Amygdala (tissue), 56 donors: ENCODE data around the gene EFTUD2.

ENCODE experiments used
- DNase-seq, 56 donors: peaks; one replicate each; lab custom pipeline; 2025; lab: John Stamatoyannopoulos, UW

Gene EFTUD2

GRCh38 chr17:44862278-44862914, 36.8 kb downstream of the EFTUD2 start:
- DNase-seq, result no peak

- no peak for DNase-seq
Observed at GRCh38 chr17:44859701-44860100, 39.5 kb downstream of the EFTUD2 start.

DNA sequence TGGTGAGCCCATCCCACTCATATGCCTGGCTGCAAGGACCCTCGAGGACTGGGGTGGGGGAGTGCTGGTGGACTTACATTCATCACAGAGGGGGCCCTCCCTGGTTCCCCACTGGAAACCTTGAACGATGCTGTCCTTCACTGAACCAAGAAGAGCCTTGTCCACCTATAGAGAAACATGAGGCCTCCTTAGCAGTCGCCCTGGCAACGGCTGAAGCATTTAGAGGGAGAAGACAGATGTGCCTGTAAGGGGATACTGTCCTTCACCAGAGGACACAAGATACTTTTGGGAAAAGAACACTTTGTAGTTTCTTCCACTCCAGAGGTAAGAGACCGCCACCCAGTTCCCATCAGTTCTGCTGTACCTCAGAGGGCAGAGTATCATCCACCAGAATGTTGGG, 45.1 kb downstream of the EFTUD2 start:
- no peak for DNase-seq

- DNase-seq, result no peak
Observed at GRCh38 chr17:44850612-44851011, 48.6 kb downstream of the EFTUD2 start.

- no peak for DNase-seq
Observed at GRCh38 chr17:44850025-44850424, 49.2 kb downstream of the EFTUD2 start.

- no peak for DNase-seq
Observed at GRCh38 chr17:44848961-44849489, 50.2 kb downstream of the EFTUD2 start.

DNA sequence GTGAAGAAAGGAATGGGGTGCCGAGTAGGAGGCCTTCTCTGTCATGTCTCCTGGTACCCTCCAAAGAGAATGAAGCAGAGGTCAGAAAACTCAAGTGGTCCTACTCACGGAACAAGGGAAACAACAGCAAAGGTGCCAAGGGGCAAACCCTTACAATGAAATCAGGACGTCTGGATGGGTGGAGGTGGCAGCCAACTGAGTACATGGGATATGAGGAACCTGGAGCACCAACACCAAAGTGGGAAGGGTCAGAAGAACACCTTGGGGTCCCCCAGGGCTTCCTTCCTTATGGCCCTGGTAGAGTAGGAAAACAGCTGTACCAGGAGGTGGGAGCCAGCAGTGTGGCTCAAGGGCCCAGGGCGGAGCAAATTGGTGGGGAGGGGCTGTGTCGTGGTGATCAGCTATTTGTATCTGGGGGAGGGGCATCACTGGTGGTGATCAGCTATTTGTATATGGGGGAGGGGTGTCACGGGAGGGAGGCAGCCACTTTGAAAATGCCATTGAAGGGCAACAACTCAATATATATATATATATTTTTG, 50.9 kb downstream of the EFTUD2 start:
- no peak for DNase-seq

DNA sequence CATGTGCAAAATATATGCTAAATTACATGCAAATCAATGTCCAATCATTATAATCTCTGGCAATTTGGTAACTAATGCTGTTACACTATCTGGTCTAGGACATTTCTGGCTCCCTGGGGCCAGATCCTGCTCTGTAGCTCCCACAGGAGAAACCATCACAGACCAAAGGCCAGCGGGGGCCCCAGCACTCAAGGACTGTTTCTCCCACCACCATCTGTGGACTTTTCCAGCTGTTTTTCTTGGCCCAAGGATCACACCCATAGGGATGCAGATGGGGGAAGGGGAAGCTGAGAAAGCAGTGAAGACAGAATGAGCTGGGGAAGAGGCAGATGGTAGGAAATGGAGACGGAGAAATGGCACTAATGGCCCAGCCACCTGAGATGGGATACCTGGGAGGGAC, 51.7 kb downstream of the EFTUD2 start, which contains the start of gene HIGD1B:
HIGD1B (plus strand) TSS at position 298 of the 400 bp plus-strand sequence. CDS start 270 bp downstream, outside the sequence.
- no peak for DNase-seq

GRCh38 chr17:44846206-44846605, 53.0 kb downstream of the EFTUD2 start:
- no peak for DNase-seq

DNA sequence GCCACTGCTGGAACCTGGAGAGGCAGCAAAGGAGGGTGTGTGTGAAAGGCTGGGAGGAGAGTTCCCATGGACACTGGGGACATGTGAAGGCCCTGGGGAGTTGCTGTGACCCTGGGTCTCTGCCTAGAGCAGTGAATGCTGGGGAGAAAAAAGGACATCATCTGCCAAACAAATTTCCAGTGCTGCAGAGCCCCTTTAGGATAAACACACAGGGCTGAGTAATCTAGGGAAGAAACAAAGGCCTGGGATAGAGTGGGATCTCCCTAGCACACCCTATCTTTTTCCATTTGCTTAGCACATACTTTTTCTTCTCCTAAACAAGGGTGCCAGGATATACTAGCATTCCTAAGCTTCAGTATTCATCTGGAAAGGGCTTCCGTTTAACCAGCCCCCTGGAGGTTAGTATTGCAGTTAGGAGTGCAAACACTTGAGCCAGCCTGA, 54.8 kb downstream of the EFTUD2 start:
- DNase-seq, result no peak

GRCh38 chr17:44842748-44843147, 56.5 kb downstream of the EFTUD2 start:
- no peak for DNase-seq

DNA sequence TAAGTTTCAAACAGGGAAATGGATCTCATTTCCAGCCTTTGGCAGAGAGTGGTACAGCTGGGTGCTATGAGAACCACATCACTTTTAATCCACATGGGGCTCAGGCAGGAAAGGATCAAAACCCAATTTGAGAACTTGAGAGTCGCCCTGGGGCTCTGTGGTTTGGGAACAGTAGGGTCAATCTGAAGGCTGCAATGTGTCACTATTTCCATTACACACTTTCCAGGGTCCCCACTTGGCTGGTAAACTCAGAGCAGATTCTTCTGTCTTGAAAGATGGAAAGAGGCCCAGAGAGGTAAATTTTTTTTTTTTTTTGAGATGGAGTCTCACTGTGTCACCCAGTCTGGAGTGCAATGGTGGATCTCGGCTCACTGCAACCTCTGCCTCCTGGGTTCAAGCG, 58.3 kb downstream of the EFTUD2 start:
- no peak for DNase-seq

- no peak for DNase-seq
Observed at GRCh38 chr17:44840274-44840673, 59.0 kb downstream of the EFTUD2 start.

DNA sequence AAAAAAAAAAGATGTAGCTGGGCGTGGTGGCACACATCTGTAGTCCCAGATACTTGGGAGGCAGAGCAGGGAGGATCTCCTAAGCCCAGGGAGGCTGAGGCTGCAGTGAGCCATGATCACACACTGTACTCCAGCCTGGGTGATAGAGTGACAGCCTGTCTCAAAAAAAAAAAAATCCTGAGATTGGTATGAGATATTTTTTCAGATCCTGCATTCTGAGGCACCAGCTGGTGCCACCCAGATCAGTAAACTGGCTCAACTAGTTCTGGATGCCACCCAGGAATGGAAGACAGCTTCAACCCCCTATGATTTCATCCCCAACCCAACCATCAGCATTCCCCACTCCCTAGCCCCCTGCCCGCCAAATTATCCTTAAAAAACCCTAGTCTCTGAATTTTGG, 62.0 kb downstream of the EFTUD2 start:
- DNase-seq, result no peak

DNA sequence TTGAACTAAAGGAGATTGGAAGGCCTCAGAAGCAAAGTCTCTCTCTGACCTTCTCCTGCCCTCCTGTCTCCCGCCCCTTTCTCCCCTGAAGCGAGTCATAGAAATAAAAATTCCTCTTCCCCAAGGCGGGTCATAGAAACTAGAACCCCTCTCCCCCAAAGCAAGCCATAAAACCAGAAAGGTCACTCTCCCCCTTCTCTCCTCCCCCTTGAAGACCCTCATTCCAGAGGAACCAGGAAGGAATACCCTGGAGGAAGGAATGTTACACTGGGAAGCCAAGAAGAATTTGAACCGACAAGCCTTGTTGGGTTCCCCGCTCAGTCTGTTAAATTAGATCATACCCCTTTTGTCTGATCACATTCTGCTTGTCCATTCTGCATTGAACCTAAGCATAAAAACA, 66.4 kb downstream of the EFTUD2 start:
- no peak for DNase-seq

- DNase-seq, result no peak
Observed at GRCh38 chr17:44831371-44831770, 67.9 kb downstream of the EFTUD2 start.

GRCh38 chr17:44830359-44831288, 68.6 kb downstream of the EFTUD2 start:
- no peak for DNase-seq

DNA sequence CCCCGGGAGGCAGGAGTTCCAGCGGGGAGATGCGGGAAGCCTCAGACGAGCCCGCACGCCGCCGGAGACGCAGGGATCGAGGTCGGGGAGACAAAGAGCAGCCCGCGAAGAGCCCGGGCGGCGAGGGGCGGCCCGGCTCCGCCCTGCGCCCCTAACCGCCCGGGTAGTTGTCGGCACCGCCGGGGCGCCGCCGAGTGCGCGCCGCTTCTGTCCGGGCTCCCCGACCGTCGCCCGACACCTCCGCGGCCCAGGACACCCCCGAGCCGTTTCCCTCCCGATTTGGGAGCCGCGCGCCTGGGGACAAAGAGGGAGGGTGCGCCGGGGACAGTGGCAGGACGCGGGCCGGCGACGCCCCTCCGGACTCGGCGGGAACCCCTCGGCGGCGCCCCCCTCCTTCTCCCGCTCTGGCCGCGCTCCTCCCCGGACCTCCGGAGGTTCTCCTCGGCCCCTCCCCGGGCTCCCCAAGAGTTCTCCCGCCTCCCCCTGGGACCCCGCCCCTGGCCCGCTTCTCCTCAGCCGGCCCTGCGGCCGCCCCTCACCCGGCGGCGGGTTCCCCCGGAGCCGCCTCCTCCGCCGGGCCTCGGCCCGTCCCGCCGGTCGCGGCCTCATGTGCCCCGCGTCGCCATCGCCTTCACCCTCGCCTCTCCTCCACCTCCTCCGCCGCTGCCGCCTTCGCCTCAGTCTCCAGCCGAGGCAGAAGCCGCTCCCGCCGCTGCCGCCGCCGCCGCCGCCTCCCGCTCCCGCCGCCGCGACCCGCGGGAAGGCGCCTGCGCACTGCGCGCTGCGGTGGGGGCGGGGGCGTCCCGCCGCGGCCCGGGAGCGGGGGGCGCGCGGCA, 69.5 kb downstream of the EFTUD2 start, which contains the start of gene GJC1:
GJC1 (minus strand) TSS at position 765 of the 836 bp plus-strand sequence. CDS start 24,470 bp downstream, outside the sequence.
- no peak for DNase-seq

DNA sequence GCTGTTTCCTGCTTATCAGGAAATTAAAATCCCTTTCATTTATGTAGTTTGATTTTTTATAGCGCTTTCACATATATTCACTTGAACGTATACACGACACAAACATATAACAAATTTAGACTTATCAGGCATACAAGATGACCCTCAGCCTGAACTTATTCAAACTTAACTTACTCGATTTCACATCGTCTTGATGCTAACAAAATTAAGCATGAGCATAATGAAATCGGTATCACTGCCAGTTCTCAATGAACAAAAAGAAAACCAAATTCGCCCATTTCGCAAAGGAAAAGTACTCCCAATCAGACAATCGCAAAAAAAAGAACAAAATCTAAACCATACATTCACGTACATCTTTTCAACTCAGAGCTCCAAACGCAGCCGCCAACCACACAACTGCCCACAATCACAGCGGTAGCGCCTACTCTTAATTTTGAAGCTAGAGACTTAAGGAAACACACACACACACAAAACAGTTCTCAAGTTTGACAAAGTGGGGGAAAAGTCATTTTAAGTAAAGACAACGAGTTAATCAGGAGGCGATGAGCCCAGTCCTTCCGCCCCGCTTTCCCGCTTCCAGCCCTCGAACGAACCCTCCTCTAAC, 70.2 kb downstream of the EFTUD2 start:
- DNase-seq, result no peak

- DNase-seq, result no peak
Observed at GRCh38 chr17:44827863-44828262, 71.4 kb downstream of the EFTUD2 start.
